ENCODE measurements around the gene PRR29. TPM values are rescaled to one million over a fixed set of nuclear protein-coding genes. Genes with fewer than 3 reads are reported as not detected.

PRR29 gene
- total RNA-seq, 1 donor from 2014 or later, result not detected

DNA sequence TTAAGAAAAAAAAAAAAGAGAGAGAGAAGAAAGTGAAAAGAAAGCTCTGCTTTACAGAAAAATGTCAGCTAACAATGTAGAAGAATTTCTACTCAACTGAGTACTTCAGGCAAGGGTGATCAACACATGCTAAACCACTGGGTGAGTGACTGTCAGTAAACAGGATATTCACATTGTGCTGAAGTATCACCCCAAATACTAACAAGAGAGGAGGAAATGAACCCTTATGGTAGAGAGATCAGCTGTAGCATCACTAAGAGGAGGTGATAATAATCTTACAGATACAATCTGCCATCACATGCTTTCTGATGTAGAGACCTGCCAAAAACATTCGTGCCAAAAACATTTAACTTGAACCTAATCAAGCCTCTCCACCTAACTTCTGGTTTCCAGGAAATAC lies 53.0 kb downstream of the PRR29 start:
- Histone ChIP-seq H3K36me3 (peaks cover 94% of the 10 kb centered on the region), H3K4me1 (no peaks in the 10 kb centered on the region), H3K27me3 (ENCODE audit: low read depth) (no peaks in the 10 kb centered on the region), H3K9me3 (replicated peaks) (no peaks in the 10 kb centered on the region), H3K27ac (replicated peaks) (no peak overlapping the region), H3K4me3 (no peak overlapping the region)
- TF ChIP-seq, protein P1, sequence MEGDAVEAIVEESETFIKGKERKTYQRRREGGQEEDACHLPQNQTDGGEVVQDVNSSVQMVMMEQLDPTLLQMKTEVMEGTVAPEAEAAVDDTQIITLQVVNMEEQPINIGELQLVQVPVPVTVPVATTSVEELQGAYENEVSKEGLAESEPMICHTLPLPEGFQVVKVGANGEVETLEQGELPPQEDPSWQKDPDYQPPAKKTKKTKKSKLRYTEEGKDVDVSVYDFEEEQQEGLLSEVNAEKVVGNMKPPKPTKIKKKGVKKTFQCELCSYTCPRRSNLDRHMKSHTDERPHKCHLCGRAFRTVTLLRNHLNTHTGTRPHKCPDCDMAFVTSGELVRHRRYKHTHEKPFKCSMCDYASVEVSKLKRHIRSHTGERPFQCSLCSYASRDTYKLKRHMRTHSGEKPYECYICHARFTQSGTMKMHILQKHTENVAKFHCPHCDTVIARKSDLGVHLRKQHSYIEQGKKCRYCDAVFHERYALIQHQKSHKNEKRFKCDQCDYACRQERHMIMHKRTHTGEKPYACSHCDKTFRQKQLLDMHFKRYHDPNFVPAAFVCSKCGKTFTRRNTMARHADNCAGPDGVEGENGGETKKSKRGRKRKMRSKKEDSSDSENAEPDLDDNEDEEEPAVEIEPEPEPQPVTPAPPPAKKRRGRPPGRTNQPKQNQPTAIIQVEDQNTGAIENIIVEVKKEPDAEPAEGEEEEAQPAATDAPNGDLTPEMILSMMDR (IDR thresholded peaks at IDR 0.05; ENCODE audit: borderline replicate concordance), result no peak
- no peak for DNase-seq
- intact Hi-C loops (cut with micrococcal nuclease), result no loop called here

GRCh38 chr17:64053101-64053500 lies 55.0 kb downstream of the PRR29 start:
- no peak for DNase-seq
- intact Hi-C loops (cut with micrococcal nuclease), result no loop called here
- H3K36me3 ChIP-seq, result peaks cover 91% of the 10 kb centered on the region
- TF ChIP-seq, protein P1 (IDR thresholded peaks at IDR 0.05; ENCODE audit: borderline replicate concordance), result no peak
- no peaks in the 10 kb centered on the region for H3K27me3 ChIP-seq (ENCODE audit: low read depth)
- no peaks in the 10 kb centered on the region for H3K4me1 ChIP-seq
- H3K4me3 ChIP-seq, result no peak overlapping the region
- no peak overlapping the region for H3K27ac ChIP-seq (replicated peaks)
- H3K9me3 ChIP-seq (replicated peaks), result no peaks in the 10 kb centered on the region

Other genes starting within 250 kb of the PRR29 start
- 79.6 TPM for gene CCDC47, start 224.8 kb upstream of the PRR29 start, total RNA-seq
- 51.7 TPM for gene DDX42, start 224.2 kb upstream of the PRR29 start, total RNA-seq
- 115 TPM for gene PSMC5, start 170.9 kb upstream of the PRR29 start, total RNA-seq
- gene FTSJ3, start 170.7 kb upstream of the PRR29 start, total RNA-seq, result 36.7 TPM
- gene SMARCD2, start 155.7 kb upstream of the PRR29 start, total RNA-seq, result 21.0 TPM
- not detected for gene CSH2, start 124.7 kb upstream of the PRR29 start, total RNA-seq
- not detected for gene GH2, start 116.4 kb upstream of the PRR29 start, total RNA-seq
- not detected for gene CSH1, start 101.8 kb upstream of the PRR29 start, total RNA-seq
- not detected for gene CSHL1, start 87.1 kb upstream of the PRR29 start, total RNA-seq
- not detected for gene GH1, start 79.5 kb upstream of the PRR29 start, total RNA-seq
- gene CD79B, start 66.0 kb upstream of the PRR29 start, total RNA-seq, result 4.6 TPM
- 1.2 TPM for gene SCN4A, start 25.4 kb upstream of the PRR29 start, total RNA-seq
- 28.2 TPM for gene ICAM2, start 22.3 kb downstream of the PRR29 start, total RNA-seq
- gene ERN1, start 131.8 kb downstream of the PRR29 start, total RNA-seq, result 9.3 TPM

All from left ventricle myocardium inferior (tissue), 1 donor.